HG03108 (cell line): ENCODE results near the gene IL17REL.

Experiments used
- ATAC-seq: cut with Tn5 transposase; IDR thresholded peaks from one replicate; pipeline ENCODE4 v1.9.1; 2021; ENCODE audit warnings: moderate library complexity; ENCODE audit not compliant: unreplicated experiment

The IL17REL gene

GRCh38 chr22:49970528-49971231, 41.9 kb downstream of the IL17REL start:
- peak; percentile 54 for ATAC-seq

GRCh38 chr22:49969751-49970527, 42.6 kb downstream of the IL17REL start:
- no peak for ATAC-seq

GRCh38 chr22:49968831-49969661, 43.5 kb downstream of the IL17REL start:
- no peak for ATAC-seq

- ATAC-seq = no peak
Measured at GRCh38 chr22:49968313-49968830, 44.2 kb downstream of the IL17REL start.

GRCh38 chr22:49967706-49968208, 44.8 kb downstream of the IL17REL start:
- no peak for ATAC-seq

GRCh38 chr22:49966774-49967705, 45.5 kb downstream of the IL17REL start:
- no peak for ATAC-seq

- ATAC-seq = no peak
Measured at GRCh38 chr22:49966041-49966773, 46.4 kb downstream of the IL17REL start.

GRCh38 chr22:49965091-49966040, 47.2 kb downstream of the IL17REL start:
- ATAC-seq = no peak

- ATAC-seq = no peak
Measured at GRCh38 chr22:49964136-49965090, 48.2 kb downstream of the IL17REL start.

- no peak for ATAC-seq
Measured at GRCh38 chr22:49963647-49964026, 48.9 kb downstream of the IL17REL start.

GRCh38 chr22:49962751-49963646, 49.6 kb downstream of the IL17REL start:
- ATAC-seq = no peak

- peak; percentile 20 for ATAC-seq
Measured at GRCh38 chr22:49962012-49962750, 50.4 kb downstream of the IL17REL start.

- ATAC-seq = no peak
Measured at GRCh38 chr22:49961601-49962011, 51.0 kb downstream of the IL17REL start.

- ATAC-seq = no peak
Measured at GRCh38 chr22:49961005-49961600, 51.5 kb downstream of the IL17REL start.
